HS-27A (cell line): ENCODE measurements around the gene GLRX.

ENCODE experiments used
- DNase-seq: peaks from one replicate; pipeline ENCODE4 v3.0.0-alpha.2; 2012; ENCODE audit warnings: low read depth, missing footprints

GLRX gene

DNA sequence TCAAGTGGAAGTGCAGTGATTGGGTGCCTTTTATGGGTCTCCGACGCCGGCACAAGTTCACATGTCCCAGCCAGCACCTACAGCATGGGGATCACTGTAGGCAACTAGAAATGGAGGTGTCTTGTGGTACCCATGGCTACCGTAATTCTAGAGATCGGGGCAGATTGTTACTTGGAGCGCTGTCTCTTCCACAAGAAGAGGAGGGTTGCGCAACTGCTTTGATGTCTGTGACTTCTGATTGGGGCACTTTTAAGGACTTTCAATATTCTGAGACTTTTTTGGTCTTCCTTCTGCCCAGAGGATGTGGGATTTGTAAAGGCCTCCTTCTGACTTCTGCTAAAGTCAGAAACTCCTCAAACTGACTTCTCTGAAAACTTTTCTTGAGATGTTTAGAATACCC is 41.9 kb downstream of the GLRX start:
- DNase-seq = no peak

DNA sequence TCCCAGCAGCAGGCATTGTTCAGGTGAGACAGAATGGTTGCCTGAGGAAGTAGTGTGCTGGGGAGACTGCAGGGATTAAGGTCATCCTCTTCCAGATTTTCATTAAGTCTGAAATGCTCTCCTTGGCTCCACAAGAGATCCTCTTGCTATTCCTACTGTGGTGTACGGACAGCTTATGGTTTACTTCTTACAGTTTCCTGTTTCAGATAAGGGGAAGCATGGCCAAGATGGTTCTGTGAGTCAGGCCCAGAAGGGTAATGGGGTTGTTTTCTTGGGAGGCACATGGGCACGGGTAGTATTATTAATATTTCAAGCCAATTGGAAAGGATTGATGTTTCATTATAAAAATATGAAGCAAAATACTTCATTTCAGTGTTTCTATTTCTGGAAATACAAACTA is 42.9 kb downstream of the GLRX start:
- no peak for DNase-seq

- DNase-seq = no peak
These were observed 43.7 kb downstream of the GLRX start for GRCh38 chr5:95778713-95779436.

- DNase-seq = no peak
These were observed 45.1 kb downstream of the GLRX start for GRCh38 chr5:95777441-95777840.

DNA sequence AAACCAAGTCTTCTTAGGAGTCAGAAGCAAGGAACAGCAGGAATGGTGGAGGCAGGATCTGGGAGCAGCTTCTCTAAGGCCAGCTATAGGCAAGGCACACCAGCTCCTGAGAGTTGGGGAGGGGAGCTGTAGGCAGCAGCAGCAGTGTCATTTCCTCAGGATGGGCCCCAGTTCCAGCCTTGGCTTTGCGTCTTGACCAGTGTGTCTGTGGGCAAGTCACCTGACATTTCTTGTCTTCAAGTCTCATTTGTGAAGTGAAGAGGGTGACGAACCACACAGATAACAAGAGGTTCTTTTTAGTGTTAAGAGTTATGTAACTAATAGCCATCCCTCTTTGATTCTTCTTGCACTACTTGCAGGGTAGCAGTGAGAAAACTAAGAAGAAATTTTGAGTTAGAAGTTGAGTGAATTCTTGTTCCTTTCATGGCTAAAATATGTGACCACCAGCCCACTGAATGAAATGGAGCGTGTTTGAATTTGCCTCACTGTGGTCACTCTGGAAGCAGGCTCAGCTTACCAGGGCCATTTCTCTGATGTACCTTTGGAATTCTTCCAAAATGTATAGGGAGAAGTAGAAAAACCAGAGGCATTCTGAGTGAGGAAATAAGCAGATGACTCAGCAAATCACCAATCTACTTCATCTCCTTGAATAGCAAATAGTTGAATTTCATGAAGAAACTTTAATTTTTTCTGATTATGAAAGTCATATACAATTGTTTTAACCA is 49.0 kb downstream of the GLRX start:
- no peak for DNase-seq

- DNase-seq = no peak
These were observed 50.6 kb downstream of the GLRX start for GRCh38 chr5:95771892-95772291.

DNA sequence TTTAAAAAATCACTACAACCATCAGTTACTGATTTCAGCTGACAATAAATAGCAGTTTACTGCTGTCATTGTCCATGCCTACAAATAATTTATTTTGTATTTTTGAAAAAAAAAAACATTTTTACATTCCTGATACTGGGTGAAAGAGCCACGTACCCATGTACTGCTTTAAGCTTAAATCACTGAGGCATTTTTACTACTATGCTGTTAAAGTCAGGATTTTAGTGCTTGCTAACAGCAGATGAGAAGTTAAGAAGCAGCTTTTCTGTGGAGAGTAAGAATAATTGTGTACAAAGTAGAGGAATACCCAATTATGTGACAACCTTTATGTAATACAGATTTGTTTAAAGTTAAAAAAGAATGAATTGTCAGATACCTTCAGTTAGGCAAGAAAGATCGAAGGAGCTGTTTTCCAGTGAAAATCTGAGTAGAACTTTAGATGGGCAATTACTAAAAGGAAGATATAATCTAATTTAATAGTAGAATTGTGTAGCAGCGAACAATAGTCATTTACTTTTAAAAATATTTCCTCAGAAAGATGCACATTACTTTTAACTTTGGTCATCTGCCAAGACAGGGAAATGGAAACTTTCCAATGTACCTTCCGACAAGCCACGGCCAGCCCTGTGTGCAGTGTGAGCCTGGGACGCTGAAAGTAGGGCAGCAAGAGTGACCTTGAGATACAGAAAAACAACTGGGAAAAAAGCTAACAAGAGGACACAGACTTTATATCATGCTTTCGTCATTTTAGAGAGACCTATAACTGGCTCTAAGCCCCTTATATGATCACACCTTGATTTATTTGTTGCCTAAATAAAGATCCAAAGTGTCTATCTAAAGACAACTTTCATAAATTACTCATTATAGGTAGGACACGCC is 51.5 kb downstream of the GLRX start:
- DNase-seq = no peak

GRCh38 chr5:95768731-95769130 is 53.8 kb downstream of the GLRX start:
- no peak for DNase-seq

- DNase-seq = no peak
These were observed 58.6 kb downstream of the GLRX start for GRCh38 chr5:95763941-95764340.
